NCI-H748 treated with DMSO at 0.1 percent for 48 hours (cell line): ENCODE measurements around the gene ARID5A.

Source experiments
- DNase-seq: peaks from one replicate; lab custom pipeline; 2025; lab: John Stamatoyannopoulos, UW

The ARID5A gene

GRCh38 chr2:96506016-96506906, 30.3 kb upstream of the ARID5A start:
- no peak for DNase-seq

- DNase-seq: no peak
These were observed 29.7 kb upstream of the ARID5A start for GRCh38 chr2:96506907-96507240.

- DNase-seq: no peak
These were observed 28.5 kb upstream of the ARID5A start for GRCh38 chr2:96507957-96508520.

GRCh38 chr2:96508521-96509113, 27.9 kb upstream of the ARID5A start:
- no peak for DNase-seq

DNA sequence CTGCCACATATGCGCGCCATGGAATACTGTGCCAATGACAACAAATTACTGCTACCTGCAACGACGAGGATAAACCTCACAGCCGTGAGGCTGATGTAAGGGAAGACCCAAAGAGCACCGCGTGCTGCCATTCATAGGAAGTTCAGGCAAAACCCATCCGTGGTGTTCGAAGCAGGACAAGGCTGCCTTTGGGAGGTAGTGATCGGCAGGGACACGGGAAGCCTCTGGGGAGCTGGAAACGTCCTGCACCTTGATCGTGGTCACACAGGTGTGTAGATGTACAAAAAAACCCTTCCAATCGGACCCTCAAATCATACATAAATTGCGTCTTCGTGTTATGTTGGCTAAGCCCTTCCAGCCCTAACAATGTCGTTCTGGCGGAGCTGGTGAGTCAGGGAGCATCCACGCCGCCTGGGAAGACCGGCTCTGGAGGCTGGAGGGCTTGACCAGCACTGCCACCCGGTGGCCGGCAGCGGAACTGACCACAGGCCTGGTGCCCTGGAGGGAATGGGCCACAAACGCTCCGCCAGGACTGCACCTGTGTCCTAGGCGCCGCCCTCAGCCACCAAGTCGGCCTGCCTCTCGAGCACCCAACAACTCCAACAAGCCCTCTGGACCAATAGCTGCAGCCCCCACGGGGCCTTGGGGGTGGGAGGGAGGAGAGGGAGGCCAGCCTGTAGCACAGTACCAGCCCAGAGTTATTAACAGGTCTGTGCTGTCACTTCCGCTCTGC, 27.3 kb upstream of the ARID5A start:
- DNase-seq: peak; percentile 28

GRCh38 chr2:96509847-96510230, 26.7 kb upstream of the ARID5A start:
- DNase-seq: no peak

DNA sequence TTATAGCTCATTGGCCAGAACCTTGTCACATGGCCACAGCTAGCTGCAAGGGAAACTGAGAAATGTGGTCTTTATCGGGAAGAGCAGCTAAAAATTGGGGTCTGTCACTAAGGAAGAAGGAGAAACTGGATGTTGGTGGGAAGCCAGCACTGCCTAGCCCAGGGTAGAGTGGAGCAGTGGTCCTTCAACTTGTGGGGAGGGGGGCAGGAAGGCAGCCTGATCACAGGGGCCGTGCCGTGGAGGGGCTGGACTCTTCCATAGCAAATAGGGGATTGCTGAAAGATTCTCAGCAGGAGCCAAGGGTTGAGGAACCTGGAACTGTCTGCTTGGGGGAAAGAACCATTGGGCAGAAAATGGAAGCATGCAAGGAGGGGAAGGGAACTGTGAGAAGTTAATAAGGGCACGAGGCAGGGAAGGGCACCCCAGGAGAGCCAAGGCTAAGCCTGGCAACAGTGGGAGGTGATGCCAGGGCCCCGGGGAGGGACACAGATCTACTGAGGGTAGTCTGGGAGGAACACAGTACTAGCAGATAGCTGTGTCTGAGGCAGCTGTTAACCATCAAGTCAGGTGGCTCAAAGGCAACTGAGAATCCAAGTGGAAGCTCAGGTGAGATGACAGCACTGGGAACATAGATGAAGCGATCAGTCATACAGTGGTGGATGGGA, 25.5 kb upstream of the ARID5A start:
- DNase-seq: no peak

- DNase-seq: no peak
These were observed 24.7 kb upstream of the ARID5A start for GRCh38 chr2:96511851-96512250.

- DNase-seq: no peak
These were observed 24.2 kb upstream of the ARID5A start for GRCh38 chr2:96512341-96512740.

GRCh38 chr2:96514521-96514920, 22.0 kb upstream of the ARID5A start:
- no peak for DNase-seq

- DNase-seq: no peak
These were observed 19.5 kb upstream of the ARID5A start for GRCh38 chr2:96517079-96517478.

GRCh38 chr2:96520231-96520630, 16.3 kb upstream of the ARID5A start:
- no peak for DNase-seq

DNA sequence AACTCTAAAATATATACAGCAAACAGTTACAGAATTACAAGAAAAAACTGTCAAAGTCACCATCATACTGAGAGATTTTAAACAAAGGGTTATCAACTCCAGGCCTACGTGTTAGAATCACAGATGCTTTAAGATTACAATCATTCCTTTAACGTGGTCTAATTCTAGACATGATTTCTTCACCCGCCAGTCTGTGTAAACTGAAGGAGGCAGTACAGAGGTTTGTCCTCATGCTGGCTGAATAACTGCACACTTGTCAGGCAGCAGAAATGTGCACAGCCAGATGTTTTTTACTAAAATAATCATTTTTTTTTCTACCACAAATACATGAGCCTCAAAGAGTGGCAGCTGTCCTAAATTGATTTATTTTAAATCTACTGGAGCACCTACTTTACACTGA, 15.9 kb upstream of the ARID5A start:
- no peak for DNase-seq

DNA sequence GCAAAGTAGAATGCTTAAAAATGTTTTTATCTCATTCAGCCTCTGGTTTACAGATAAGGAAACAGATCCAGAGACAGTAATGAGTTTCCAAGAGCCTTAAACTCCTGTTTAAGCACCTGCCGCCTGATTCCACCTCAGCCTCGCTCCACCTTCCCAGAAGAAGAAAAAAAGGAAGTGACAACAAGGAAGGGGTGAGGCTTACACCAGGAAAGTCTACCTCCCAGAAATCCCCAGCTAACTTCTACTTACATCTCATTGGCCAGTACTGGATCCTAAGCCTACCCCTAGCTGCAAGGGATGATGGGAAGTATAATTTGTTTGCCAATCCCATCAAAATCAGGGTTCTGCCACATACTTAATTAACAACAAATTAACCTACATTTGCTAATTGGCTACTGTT, 15.3 kb upstream of the ARID5A start:
- no peak for DNase-seq

- DNase-seq: no peak
These were observed 14.0 kb upstream of the ARID5A start for GRCh38 chr2:96522304-96523203.

DNA sequence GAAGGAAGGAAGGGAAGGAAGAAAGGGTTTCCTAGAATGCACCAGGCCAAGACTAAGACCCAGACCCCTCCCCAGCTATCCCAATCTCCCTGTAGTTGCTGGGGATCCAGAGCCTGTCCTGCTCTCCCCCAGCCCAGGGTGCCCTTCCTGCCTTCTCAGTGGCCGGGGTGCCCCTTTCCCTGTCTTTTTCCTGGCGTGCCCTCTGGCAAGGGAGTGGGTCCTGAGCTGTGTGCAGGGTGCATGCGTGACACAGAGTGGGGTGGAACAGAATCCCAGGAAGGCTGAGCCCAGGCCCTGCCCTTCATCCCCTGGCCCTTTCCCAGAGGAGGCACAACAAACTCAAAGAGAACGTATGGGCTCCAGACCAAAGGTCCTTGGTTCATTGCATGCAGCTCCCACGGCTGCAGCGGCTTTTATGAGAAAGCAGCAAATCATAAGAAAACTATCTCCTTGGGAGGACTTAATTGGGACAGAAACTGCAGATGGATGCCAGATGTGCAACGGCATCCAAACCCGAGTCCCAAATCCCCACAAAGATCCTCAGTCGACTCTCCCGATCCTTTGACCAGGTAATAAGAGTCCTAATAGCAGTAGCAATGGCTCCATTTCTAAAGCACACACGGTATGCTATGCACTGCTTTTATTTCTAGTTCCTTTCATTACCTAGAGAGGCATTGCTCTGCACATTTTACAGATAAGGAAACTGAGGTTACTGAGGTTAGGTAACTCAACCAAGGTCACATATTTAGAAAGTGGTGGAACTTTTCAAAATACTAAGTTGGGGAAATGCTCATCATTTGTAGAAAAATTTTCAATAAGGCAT, 12.7 kb upstream of the ARID5A start:
- no peak for DNase-seq

GRCh38 chr2:96524482-96525210, 11.9 kb upstream of the ARID5A start:
- DNase-seq: no peak

DNA sequence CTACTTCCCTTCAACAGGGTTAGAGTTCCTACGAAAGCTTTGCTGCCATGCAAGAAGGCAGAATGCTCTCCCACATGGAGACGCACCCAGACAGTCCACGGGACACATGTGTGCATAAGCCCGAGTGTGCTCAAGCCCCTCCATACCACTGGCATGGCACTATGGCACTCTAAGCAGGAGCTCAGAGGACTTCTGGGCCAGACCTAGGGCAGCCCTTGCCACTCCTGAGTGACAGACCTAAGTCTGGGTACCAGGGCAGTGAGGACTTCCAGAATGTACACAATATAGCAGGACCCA, 11.4 kb upstream of the ARID5A start:
- no peak for DNase-seq

DNA sequence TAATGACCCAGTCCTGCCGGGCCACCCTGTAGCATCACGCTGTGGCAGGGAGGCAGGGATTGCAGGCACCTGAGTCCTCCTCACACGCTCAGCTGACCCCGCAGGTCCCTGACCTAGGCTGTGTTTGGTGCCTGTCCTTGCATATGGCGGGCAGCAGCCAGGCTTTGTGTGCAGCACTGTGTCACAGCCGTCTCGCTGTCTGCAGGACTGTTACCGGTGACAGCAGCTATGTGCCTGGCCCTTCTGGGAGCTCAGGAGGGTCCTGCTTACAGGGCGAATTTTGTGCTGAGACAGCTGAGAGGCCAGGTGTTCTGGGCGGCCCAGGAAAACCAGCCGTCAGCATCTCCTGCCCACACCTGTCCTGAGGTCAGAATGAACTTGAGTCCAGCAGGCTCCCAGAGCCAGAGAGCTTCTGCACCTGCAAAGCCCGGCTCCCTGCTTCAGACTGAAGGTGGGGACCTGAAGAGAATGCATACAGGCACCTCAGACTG, 10.4 kb upstream of the ARID5A start:
- DNase-seq: no peak
